SU-DHL-6 (cell line): ENCODE measurements around the gene LIN7B.
A peak's percentile ranks its signal among the peaks of the same experiment; 100 is the strongest.

Source experiments
- H2AFZ ChIP-seq: fragments of 200-600 bp; sonication (generic); 2 replicates; pipeline ENCODE4 v1.6.1; 2014; ENCODE audit warnings: low read depth, mild to moderate bottlenecking, moderate library complexity, mixed read lengths, antibody characterized with exemption, low read length; ENCODE audit not compliant: severe bottlenecking
- H3F3A ChIP-seq: fragments of 200-600 bp; shearing (Covaris generic); 2 replicates; pipeline ENCODE4 v1.6.0; 2016; ENCODE audit warnings: antibody characterized with exemption, mild to moderate bottlenecking; ENCODE audit not compliant: insufficient read depth
- H3K27ac ChIP-seq: fragments of 200-600 bp; sonication (generic); 2 replicates; pipeline ENCODE4 v1.5.1; 2016; ENCODE audit warnings: low read depth, mild to moderate bottlenecking, low read length, moderate library complexity, mixed read lengths
- H3K27me3 ChIP-seq: fragments of 200-600 bp; sonication (generic), shearing (Covaris generic); 2 replicates; pipeline ENCODE4 v1.6.0; 2014; ENCODE audit warnings: mild to moderate bottlenecking, low read length
- H3K36me3 ChIP-seq: fragments of 200-600 bp; sonication (generic); 2 replicates; pipeline ENCODE4 v1.6.1; 2014; ENCODE audit warnings: mild to moderate bottlenecking, low read length, mixed read lengths
- H3K4me2 ChIP-seq: fragments of 300-600, 200-600 bp; shearing (Covaris generic), sonication (generic); 2 replicates; pipeline ENCODE4 v1.6.0; 2014; ENCODE audit warnings: low read length, low read depth, mild to moderate bottlenecking; ENCODE audit not compliant: poor library complexity, severe bottlenecking
- H3K4me3 ChIP-seq: fragments of 200-600 bp; sonication (generic); 2 replicates; pipeline ENCODE4 v1.5.1; 2014; ENCODE audit warnings: antibody characterized with exemption, low read length, mild to moderate bottlenecking, mixed read lengths; ENCODE audit not compliant: insufficient read depth, poor library complexity, severe bottlenecking
- H3K79me2 ChIP-seq: fragments of 200-600 bp; sonication (generic); 2 replicates; pipeline ENCODE4 v1.6.1; 2014; ENCODE audit warnings: mild to moderate bottlenecking, low read length, moderate library complexity; ENCODE audit not compliant: insufficient read depth
- H3K9ac ChIP-seq: fragments of 200-600 bp; sonication (generic); 2 replicates; pipeline ENCODE4 v1.7.0; 2014; ENCODE audit warnings: mild to moderate bottlenecking, low read length
- H3K9me2 ChIP-seq: fragments of 200-600 bp; sonication (generic); replicated peaks from 2 replicates; pipeline ENCODE4 v1.6.1; 2014; ENCODE audit warnings: low read length; ENCODE audit not compliant: insufficient read depth
- H3K9me3 ChIP-seq: fragments of 200-600 bp; sonication (generic); 2 replicates; pipeline ENCODE4 v1.6.1; 2014; ENCODE audit warnings: low read length, mixed read lengths; ENCODE audit not compliant: insufficient read depth
- H4K20me1 ChIP-seq: fragments of 200-600 bp; sonication (generic); 2 replicates; pipeline ENCODE4 v1.6.1; 2014; ENCODE audit warnings: low read depth, mild to moderate bottlenecking, antibody characterized with exemption, low read length, moderate library complexity, mixed read lengths
- CTCF ChIP-seq: fragments of 200-600 bp; sonication (generic); IDR thresholded peaks from one replicate; pipeline ENCODE4 v1.5.1; 2017; ENCODE audit warnings: antibody characterized with exemption, mild to moderate bottlenecking, low read length, moderate library complexity; ENCODE audit not compliant: insufficient read depth, poor library complexity, severe bottlenecking
- EZH2phosphoT487 ChIP-seq: fragments of 200-600 bp; sonication (generic), shearing (Covaris generic); conservative IDR thresholded peaks from 2 replicates; pipeline ENCODE4 v1.6.1; 2018; ENCODE audit warnings: mild to moderate bottlenecking, antibody characterized with exemption, low read length, moderate library complexity, mixed read lengths

Gene LIN7B

GRCh38 chr19:49148784-49149651, 34.8 kb downstream of the LIN7B start:
- H3K9me2 ChIP-seq = no peaks in the 10 kb centered on the region
- H4K20me1 ChIP-seq = no peaks in the 10 kb centered on the region
- 0 out of 2 replicates have a peak, but pooled peaks cover 5% of the 10 kb centered on the region for H3F3A ChIP-seq
- H3K9me3 ChIP-seq = no peaks in the 10 kb centered on the region
- H3K27me3 ChIP-seq = no peaks in the 10 kb centered on the region
- no peak overlapping the region for H3K27ac ChIP-seq
- no peak overlapping the region for H2AFZ ChIP-seq
- H3K79me2 ChIP-seq = no peaks in the 10 kb centered on the region
- TF ChIP-seq EZH2phosphoT487 (no peak), CTCF (no peak)
- H3K36me3 ChIP-seq = no peaks in the 10 kb centered on the region
- peak overlapping the region; percentile 48 for H3K4me2 ChIP-seq
- H3K9ac ChIP-seq = peak overlapping the region; percentile 44; the same call in 1 of the 2 replicates
- peak overlapping the region; percentile 45 for H3K4me3 ChIP-seq

- Histone ChIP-seq H3K27me3 (no peaks in the 10 kb centered on the region), H3K9ac (peak overlapping the region; percentile 44), H4K20me1 (no peaks in the 10 kb centered on the region), H3K36me3 (no peaks in the 10 kb centered on the region), H3K79me2 (no peaks in the 10 kb centered on the region), H3F3A (0 out of 2 replicates have a peak, but pooled peaks cover 5% of the 10 kb centered on the region), H3K27ac (no peak overlapping the region), H3K9me2 (no peaks in the 10 kb centered on the region), H3K9me3 (no peaks in the 10 kb centered on the region), H2AFZ (peak overlapping the region; percentile 71), H3K4me3 (peak overlapping the region; percentile 45), H3K4me2 (peak overlapping the region; percentile 48)
- no peak for TF ChIP-seq EZH2phosphoT487
- TF ChIP-seq CTCF = no peak
Measured at GRCh38 chr19:49149652-49150105, 35.5 kb downstream of the LIN7B start.

- Histone ChIP-seq H3K4me2 (peak overlapping the region; percentile 48), H4K20me1 (no peaks in the 10 kb centered on the region), H3F3A (0 out of 2 replicates have a peak, but pooled peaks cover 5% of the 10 kb centered on the region), H3K9me3 (no peaks in the 10 kb centered on the region), H3K9ac (peak overlapping the region; percentile 44), H3K27ac (no peak overlapping the region), H3K36me3 (no peaks in the 10 kb centered on the region), H3K9me2 (no peaks in the 10 kb centered on the region), H3K4me3 (peak overlapping the region; percentile 45), H2AFZ (peak overlapping the region; percentile 71), H3K27me3 (no peaks in the 10 kb centered on the region), H3K79me2 (no peaks in the 10 kb centered on the region)
- TF ChIP-seq EZH2phosphoT487 (no peak), CTCF (no peak)
Measured at GRCh38 chr19:49150106-49150943, 36.2 kb downstream of the LIN7B start.
